ENCODE results near the gene CD70.
"Not testable (repeated sequence)": the region's sequence is repeated elsewhere in the genome, so short reads cannot be mapped to it uniquely, and the experiment has no call there.

Gene CD70

DNA sequence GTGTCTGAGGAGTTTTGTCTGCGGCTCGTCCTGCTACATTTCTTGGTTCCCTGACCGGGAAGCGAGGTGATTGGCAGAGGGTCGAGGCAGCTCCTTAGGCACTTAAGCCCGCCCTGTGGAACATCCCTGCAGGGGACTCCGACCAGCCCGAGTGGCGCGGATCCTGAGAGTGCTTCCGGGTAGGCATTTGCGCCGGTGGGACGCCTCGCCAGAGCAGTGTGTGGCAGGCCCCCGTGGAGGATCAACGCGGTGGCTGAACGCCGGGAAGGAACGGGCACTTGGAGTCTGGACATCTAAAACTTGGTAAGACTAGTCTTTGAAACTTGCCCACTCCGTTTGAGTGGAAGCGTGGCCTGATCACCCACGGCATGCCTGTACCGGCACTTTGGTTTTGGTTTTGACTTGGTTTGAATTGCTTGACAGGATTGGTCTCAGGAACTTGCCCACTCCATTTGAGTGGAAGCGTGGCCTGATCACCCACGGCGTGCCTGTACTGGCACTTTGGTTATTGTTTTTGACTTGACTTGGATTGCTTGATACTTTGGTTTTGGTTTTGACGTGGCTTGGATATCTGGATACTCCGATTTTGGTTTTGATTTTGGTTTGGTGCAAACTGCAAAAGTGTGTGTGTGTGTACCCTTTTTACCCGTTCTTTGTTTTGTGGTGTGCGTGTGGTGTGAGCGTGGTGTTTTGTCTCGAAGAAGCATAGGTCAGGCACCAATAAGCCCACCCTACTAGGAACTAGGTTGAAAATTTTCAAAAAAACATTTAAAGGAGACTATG, 6.7 kb upstream of the CD70 start:
- not testable (repeated sequence) for DNase-seq (ENCODE audit: low spot score)

DNA sequence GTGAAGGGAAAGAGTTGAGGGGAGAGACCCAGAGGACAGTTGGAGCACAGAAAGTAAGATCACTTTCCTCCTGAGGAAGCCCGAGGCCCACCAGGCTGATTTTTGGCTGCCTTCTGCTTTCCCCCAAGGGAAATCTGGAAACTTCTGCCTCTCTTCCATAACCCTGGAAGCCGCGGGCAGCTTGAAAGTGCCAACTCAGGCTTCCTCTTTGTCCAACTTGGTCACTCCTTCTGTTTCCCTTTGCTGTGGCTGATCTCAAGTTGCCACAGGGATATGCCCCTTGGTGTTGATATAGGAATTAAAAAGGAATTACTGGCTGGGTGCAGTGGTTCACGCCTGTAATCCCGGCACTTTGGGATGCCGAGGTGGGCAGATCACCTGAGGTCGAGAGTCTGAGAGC, 5.7 kb upstream of the CD70 start:
- no peak for DNase-seq (ENCODE audit: low spot score)

DNA sequence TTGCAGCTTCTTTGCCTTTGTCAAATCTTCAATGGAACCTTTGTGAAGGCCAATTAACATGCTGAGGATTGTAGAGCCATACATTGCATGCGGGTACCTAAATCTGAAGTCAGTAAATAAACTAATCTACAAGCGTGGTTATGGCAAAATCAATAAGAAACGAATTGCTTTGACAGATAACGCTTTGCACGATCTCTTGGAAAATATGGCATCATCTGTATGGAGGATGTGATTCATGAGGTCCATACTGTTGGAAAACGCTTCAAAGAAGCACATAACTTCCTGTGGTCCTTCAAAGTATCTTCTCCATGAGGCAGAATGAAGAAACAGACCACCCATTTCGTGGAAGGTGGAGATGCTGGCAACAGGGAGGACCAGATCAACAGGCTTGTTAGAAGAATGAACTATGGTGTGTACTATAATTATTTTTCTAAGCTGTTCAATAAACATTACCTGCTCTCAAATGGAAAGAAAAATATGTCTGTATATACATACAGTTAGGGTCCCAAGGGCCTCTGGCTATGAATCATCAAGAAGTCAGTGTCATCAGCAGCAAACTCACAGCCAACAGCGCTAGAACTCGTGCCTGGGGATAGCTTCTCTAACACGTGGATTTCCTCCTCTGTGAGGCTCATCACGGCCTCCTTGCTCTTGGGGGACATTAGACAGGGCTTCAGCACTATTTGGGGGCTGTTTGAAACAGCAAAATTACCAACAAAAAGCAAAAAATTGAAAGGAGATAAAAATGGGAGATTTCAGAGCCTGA, 2.9 kb upstream of the CD70 start:
- DNase-seq (ENCODE audit: low spot score): no peak

DNA sequence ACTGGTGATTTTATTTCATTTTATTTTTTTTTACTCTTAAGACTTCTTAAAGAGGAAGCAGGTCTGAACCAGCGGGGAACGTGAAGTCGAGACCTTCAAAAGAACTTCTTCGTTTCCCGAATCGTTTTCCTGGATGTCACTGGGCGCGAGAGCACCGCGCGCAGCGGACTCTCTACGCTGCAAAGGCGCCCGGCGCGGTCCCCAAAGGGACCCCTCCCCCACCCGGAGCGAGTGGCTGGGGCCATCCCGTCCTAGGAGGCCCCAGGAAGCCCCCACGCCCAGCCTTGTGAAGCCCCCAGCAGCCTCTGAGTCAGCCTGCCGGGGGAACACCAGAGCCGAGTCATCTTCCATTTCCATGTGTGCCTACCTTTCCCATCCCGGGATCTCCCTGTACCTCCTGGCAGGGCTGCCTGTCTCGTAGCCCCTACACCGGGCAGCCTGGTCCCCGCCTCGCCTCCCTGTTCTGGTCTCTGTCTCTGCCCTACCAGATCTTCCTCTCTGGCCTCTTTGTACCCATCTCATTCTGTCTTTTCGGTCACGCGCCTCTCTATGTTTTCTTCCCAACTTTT, 608 bp downstream of the CD70 start:
- DNase-seq (ENCODE audit: low spot score): no peak

DNA sequence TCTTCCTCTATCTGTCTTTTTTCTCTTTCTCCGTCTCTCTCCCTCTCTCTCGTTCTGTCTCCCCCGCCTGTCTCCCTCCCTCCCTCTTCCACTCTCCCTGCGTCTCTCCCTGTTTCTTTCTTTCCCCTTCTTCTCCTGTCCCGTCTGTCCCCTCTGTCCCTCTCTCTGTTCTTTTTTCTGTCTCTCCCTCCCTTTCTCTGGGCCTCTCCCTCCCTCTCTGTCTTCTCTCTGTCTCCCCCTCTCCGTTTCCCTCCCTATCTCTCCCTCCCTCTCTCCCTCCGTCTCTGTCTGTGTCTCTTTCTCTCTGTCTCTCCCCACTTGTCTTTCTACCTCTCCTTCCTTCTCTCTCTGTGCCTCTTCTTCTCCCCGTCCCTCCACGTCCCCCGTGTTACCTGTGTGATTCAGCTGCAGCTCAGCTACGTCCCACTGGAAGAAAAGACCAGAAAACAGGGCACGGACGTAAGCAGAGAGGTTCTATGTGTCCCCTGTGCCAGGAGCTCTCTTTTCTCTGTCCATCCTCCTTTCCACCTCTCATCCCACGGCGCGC, 1.2 kb downstream of the CD70 start:
- no peak for DNase-seq (ENCODE audit: low spot score)

DNA sequence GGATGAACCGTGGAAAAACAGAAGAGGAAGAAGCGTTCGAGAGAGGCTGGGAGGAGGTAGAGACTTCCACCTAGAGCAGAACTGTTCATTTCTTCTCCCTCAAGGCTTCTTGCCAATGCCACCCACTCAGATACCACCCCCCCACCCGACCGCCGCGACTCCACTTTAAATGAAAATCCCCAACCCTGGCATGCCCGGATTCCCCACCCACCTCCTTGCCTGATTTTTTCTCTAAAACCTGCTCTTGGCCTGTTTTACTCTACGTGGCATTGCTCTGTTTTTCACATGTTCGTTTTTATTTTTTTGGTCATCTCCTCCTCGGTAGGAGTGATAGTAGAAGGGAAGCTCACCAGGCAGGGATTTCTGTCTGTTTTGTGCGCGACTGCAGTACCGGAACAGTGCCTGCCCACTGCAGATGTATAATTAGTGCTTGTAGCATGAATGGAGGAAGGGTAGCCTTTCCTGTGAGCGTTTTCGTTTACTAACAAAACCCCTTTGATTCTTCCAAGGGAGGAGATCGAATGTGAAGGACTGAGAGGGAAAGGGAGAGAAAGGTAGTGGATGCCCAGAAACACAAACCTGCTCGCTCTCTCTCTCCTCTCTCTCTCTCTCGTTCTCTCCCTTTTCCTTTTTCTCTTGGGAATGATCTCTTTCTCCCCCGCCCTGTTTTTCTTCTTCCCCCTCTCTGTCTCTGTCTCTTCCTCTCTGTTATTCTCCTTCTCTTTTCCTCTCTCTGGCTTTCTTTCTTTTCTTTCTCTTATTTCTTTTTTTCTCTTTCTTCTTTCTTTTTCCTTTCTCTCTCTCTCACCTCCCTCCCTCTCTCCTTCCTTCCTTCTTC, 2.2 kb downstream of the CD70 start:
- DNase-seq (ENCODE audit: low spot score): no peak

DNA sequence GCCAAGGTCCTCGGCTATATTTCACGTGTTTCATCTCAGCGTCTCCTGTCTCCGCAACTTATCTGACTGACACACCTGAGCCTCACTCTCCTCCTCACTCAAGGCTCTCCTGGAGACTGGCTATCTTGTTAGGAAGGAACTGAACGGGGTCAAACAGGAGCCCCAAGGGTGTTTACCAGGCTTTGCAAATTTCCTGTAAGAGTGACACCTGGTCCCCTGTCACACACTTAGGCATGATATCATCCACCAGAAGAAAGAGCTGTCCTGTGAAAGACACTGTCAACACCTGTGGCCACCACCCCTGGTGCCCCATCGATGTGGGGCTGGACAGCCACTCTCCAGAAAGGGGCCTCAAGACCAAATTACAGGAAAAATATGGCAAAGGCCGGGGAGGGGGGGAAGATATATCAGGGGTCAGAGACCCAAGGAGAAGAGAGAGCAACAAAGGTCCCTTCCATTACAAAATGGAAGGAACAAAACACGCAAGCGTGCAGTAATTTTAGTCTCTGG, 2.9 kb downstream of the CD70 start:
- DNase-seq (ENCODE audit: low spot score): no peak

DNA sequence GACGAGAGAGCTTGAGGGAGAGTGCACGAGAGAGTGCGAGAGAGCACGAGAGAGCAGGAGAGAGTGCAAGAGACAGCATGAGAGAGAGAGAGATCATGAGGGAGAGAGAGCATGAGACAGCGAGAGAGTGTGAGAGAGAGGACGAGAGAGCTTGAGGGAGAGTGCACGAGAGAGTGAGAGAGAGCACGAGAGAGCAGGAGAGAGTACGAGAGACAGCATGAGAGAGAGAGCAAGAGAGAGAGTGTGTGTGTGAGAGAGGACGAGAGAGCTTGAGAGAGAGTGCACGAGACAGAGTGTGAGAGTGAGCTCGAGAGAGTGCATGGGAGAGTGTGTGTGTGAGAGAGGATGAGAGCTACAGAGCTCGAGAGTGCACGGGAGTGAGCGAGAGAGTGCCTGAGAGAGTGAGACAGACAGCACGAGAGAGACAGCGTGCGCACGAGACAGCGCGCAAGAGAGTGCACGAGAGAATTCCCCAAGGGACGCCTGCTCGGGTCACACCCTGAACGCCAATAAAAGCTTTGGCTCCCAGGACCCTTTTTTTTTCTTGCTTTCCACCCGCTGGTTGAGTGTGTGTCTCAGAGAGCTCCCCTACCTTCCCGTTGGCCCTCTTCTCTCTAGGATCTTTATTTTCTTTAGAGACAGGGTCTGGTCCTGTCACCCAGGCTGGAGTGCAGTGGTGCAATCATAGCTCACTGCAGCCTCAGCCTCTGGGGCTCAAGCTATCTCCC, 3.7 kb downstream of the CD70 start:
- DNase-seq (ENCODE audit: low spot score): no peak

DNA sequence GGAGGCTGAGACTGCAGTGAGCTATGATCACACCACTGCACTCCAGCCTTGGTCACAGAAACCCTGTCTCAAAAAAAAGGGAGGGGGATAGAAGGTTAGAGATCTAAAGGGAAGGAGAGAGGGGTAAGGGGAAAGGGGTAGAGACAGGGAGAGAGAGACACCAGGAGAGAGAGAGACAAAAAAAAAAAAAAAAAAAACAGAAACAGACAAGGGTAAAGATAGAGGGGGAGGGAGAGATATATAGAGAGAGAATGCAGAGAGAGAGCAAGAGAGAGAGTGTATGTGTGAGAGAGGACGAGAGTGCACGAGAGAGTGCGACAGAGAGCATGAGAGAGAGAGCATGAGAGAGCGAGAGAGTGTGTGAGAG, 4.2 kb downstream of the CD70 start:
- no peak for DNase-seq (ENCODE audit: low spot score)

DNA sequence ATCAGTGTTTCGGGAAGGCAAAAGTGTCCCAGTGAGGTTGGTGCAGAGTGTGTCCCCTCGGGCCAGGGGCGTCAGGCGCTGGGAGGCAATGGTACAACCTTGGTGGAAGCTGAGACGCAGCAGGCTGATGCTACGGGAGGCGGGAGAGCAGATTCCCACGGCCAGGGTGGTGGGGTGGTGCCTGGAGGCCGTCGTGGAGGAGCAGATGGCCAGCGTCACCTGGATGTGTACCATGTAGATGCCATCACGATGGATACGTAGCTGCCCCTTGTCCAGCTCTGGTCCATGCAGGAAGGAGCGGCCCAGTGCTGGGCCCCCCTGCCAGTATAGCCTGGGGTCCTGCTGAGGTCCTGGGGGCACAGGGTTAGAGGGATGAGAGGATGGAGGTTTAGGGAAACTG, 4.9 kb downstream of the CD70 start:
- DNase-seq (ENCODE audit: low spot score): no peak

DNA sequence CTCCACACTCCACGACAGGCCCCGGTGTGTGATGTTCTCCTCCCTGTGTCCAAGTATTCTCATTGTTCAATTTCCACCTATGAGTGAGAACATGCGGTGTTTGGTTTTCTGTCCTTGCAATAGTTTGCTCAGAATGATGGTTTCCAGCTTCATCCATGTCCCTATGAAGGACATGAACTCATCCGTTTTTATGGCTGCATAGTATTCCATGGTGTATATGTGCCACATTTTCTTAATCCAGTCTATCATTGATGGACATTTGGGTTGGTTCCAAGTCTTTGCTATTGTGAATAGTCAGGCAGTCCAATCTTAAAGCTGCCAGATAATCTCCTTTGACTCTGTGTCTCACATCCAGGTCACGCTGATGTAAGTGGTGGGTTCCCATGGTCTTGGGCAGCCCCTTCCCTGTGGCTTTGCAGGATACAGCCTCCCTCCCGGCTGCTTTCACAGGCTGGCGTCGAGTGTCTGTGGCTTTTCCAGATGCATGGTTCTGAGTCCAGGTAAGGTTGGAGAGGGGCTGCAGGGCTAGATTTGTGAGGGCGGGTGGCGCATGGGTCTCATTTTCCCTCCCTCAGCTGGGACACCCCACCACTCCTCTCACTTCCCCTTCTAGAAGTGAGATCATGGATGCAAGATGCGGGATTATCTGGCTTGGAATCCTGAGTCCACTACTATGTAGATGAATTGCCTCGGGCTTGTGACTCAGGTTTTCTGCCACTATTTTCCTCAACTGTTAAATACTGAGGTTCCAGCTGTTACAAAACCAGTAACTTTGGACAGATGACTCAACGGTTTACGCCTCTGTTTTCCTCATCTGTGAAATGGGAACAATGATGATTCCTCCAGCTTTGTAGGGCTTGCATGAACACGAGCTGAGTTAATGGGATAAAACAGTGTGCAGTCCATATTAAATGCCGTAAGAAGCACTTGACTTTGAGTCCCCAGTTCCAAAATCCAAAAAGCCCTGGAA, 8.2 kb downstream of the CD70 start:
- not testable (repeated sequence) for DNase-seq (ENCODE audit: low spot score)

DNA sequence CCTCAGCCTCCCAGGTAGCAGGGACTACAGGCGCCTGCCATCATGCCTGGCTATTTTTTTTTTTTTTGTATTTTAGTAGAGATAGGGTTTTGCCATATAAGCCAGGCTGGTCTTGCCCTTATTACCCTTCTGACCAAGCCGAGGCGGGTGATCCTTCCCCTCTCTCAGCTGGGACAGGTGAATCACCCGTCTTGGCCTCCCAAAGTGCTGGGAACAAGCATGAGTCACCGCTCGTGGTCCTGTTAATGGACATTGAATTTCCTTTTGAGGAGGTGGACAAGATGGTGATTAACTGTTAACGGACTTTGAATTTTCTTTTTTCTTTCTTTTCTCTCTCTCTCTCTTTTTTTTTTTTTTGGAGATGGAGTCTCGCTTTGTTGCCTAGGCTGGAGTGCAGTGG, 10.6 kb downstream of the CD70 start:
- DNase-seq (ENCODE audit: low spot score): no peak

DNA sequence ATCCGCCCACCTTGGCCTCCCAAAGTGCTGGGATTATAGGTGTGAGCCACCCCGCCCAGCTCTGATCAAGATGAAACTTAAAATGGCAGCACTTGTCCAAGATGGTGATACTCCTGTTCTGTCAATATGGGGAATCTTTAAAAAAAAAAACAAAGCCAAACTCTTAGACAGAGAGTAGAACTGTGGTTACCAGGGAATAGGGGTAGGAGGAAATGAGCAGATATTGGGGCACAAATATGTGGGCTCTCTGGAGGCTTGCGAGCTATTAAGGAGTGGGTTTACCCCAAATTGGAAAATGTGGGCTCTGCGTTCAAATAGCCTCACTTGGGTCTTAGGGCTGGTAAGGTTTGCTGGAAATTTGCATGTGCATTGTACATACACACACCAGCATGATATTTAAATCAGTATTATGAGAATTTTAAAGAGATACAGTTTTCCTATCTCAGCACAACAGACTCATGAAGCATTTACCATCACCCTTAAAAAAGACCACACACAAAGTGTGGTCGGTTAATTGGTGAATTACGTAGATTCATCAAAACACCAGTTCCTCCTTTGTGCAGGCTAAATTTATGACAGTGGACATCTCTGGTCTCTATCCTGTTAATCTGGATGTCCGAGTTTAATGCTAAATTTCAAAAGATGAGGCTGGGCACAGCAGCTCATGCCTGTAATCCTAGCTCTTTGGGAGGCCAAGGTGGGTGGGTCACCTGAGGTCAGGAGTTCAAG, 11.3 kb downstream of the CD70 start:
- DNase-seq (ENCODE audit: low spot score): no peak

DNA sequence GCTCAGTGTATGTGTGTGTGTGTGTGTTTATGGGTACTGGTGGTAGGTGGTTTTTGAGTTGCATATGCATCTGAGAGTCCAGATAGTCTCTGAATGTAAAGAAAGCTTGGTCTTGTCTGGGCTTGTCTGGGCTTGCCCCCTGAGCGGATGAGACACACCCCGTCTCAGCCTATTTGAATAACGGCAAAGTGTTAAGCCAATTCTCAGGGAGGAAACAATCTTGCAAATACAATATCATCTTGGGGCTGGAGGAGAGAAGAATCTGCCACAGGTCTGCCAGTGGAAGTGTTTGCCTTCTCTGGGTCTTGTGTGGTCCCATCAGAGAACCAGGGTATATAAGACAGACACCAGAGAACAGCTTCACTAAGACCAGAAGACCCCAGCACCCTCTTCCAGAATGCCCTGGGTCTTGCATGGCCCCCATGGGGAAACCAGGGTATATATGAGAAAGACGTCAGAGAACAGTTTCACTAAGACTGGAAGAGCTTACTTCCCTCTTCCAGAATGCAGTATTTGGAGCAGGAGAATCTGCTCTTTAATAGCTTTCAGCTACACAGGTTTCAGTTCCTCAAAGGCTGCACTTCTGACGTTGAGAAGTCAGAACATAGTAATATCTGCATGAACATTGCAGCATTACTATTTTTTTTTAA, 13.3 kb downstream of the CD70 start:
- DNase-seq (ENCODE audit: low spot score): peak; percentile 55

DNA sequence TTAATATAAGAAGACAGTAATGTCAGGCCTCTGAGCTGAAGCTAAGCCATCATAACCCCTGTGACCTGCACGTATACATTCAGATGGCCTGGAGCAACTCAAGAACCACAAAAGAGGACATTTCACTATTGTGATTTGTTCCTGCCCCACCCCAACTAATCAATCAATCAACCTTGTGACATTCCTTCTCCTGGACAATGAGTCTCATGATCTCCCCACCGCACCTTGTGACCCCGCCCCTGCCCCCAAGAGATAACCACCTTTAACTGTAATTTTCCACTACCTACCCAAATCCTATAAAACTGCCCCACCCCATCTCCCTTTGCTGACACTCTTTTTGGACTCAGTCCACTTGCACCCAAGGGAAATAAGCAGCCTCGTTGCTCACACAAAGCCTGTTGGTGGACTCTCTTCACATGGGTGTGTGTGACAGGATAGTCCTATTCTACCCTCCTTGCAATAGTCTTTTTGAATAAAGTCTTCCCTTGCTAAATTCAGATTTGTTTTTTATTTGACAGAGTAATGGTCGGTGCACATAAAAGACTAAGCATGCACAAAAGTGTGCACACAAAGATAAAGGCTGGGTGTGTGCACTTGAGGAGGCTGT, 14.0 kb downstream of the CD70 start:
- no peak for DNase-seq (ENCODE audit: low spot score)

DNA sequence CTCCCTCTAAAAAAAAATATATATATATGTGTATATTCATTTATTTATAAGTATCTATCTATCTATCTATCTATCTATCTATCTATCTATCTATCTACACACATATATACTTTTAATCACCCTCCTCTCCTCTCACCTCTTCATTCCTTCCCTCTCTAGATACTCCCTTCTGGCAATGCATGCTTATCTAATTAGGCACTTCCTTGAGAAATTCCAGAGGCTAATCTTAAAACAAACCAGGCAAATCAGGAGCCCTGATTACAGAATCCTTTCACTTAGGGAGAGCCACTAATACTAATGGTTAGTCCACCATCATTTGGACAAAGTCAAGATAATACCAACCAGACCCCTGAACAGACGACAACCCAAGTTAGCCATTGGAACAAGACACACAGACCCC, 17.6 kb downstream of the CD70 start:
- DNase-seq (ENCODE audit: low spot score): no peak

DNA sequence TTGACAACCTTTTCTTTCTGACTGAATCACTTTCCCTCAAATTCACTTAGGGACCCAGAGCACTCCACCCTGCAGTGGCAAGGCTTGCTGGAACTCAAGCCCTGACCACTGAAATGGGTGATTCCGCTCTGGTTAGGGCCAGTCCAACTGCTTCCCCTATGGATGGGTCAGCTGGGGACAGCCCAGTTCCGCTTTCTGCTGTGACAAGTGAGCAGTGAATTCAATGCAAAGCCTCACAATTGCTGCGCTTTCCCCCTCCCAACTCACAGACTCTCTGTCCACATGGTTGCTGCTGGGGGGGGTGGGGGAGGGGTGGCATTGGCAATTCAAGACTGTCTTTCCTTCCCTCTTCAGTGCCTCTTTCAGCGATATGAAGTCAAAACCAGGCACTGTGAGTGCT, 18.7 kb downstream of the CD70 start:
- DNase-seq (ENCODE audit: low spot score): no peak

DNA sequence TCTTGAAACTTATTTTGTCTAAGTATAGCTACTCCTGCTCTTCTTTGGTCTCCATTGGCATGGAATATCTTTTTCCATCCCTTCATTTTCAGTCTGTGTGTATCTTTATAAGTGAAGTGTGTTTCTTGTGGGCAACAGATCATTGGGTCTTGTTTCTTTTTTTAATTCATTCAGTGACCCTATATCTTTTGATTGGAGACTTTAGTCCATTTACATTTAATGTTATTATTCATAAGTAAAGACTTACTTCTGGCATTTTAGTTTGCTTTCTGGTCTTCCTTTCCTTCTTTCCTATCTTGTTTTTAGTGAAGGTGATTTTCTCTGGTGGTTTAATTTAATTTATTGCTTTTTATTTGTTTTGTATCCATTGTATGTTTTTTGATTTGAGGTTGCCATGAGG, 19.8 kb downstream of the CD70 start:
- no peak for DNase-seq (ENCODE audit: low spot score)
